G401 (cell line): Measurements from ENCODE around the gene MAST1. TPM values are rescaled to one million over a fixed set of nuclear protein-coding genes. Genes with fewer than 3 reads are reported as not detected.
"Not testable (repeated sequence)": the region's sequence is repeated elsewhere in the genome, so short reads cannot be mapped to it uniquely, and the experiment has no call there.

ENCODE experiments used
- DNase-seq: peaks from one replicate; pipeline ENCODE4 v3.0.0-alpha.2; 2015; ENCODE audit warnings: low spot score
- in situ Hi-C: cut with HindIII; loops from 2 replicates; pipeline ENCODE4 v1.10.0; 2016; ENCODE audit warnings: low sequenced_read_pairs, mixed read lengths
- total RNA-seq: library from RNA; depleted of rRNA; stranded (reverse); fragments of >200 nt; shearing (Covaris generic); gene quantifications from 2 replicates; pipeline ENCODE4 v1.2.3, GENCODE V29; 2014

Gene MAST1
- total RNA-seq, 1 experiment from 2014 or later = 22.6 TPM

- no peak for DNase-seq
- in situ Hi-C loops = no loop called here
Observed at GRCh38 chr19:12885749-12886650, 47.7 kb downstream of the MAST1 start.

- no peak for DNase-seq
- in situ Hi-C loops = no loop called here
Observed at GRCh38 chr19:12886651-12886968, 48.3 kb downstream of the MAST1 start.

- in situ Hi-C loops = no loop called here
- DNase-seq = no peak
Observed at GRCh38 chr19:12886969-12887747, 48.8 kb downstream of the MAST1 start, which contains the start of gene KLF1. Gene KLF1 (minus strand): TSS chr19:12887201. CDS start chr19:12887140, 61 bp downstream.

DNA sequence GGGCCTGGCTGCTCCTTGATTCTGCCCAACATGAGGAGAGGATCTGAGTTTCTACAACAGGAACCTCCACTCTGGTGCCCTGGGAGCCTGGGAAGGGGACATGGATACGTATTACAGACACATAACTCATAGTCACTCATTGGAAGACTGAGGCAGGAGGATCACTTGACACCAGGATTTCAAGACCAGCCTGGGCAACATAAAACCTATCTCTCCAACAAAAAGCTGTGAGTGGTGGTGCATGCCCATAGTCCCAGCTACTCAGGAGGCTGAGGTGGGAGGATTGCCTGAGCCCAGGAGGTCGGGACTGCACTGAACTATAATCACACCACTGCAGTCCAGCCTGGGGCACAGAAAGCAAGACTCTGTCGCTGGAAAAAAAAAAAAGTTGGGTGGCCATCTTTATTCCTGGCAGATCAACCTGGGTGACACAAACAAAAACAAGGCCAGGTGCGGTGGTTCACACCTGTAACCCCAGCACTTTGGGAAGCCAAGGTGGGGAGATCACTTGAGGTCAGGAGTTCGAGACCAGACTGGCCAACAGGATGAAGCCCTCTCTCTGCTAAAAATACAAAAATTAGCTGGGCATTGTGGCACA, 49.8 kb downstream of the MAST1 start:
- in situ Hi-C loops = no loop called here
- DNase-seq = no peak

GRCh38 chr19:12890299-12890786, 52.0 kb downstream of the MAST1 start:
- in situ Hi-C loops, DNase-seq: not testable (repeated sequence)

GRCh38 chr19:12890787-12891552, 52.7 kb downstream of the MAST1 start, which contains the start of gene GCDH:
Gene GCDH (plus strand): TSS chr19:12891160. CDS start chr19:12891305, 145 bp downstream.
- in situ Hi-C loops = no loop called here
- peak; percentile 100 for DNase-seq

DNA sequence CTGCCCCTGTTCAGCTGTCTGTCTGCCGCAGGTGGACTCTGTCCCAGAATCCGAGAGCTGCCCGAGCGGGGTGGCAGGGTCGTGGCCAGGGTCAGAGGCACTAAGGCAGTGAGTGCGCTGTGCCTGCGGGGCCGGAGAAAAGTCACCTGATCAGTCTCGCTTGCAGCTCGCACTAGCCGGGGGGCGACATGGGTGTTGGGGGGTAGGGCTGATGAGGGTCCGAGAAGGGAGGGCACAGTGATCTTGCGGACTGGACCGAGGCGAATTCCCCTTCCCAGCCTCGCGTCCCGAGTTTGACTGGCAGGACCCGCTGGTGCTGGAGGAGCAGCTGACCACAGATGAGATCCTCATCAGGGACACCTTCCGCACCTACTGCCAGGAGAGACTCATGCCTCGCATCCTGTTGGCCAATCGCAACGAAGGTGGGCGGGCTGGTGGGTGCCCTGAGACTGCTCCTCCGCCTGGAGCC, 53.3 kb downstream of the MAST1 start:
- in situ Hi-C loops = no loop called here
- no peak for DNase-seq

- in situ Hi-C loops = no loop called here
- no peak for DNase-seq
Observed at GRCh38 chr19:12893582-12893981, 55.3 kb downstream of the MAST1 start.

DNA sequence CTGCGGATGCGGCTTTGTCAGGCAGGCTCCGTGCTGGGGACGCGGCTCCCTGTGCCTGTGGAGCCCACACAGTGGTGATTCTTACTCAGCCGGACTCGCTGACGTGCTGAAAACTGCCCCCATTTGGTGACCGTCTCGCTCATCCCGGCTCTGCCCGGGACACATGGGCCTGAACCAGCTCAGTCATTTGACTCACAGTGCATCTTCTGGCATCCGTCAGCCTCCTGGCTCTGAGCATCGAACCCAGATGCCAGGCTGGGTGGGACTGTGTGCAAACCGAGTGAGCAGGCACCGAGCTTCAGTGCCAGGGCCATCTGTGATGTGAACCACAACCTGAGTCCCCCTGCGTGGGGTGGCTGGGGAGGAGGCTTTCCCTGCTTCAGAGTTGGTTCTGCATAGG, 58.1 kb downstream of the MAST1 start:
- peak; percentile 79 for DNase-seq

DNA sequence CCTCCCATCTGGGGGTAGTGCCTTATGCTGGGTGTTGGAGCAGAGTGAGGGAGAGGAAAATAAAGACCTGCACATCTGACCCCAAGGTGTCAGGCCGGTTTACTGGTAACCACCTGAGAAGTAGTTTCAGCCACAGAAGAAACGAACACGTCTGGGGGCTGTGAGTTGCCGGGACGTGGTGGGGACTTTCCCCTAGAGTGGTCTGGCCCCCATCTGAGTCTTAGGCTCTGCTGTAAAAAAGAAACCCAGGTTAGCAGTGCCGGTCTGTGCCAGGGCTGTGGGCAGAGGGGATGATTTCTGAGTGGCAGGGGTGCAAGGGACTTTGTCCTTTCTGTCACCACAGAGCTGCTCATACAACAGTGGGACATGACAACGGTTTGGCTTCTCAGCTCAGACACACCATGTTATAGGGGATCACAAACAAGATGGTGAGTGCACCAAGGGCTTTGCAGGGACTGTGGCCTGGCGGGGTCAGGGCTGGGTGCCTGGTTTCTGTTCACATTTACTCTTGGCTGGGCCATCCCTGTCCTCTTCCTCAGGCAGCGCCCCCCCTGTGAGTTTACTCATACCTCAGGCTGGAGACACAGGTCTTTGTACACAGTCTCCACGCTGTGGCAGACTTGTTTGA, 61.7 kb downstream of the MAST1 start:
- in situ Hi-C loops = loop anchor here (25.0 kb wide), 1 partner anchor 162 kb away; no protein-coding TSS in a partner anchor
- DNase-seq = no peak

More for the DNA sequence above, 58.1 kb downstream of the MAST1 start:
- in situ Hi-C loops = no loop called here

GRCh38 chr19:12907166-12907565, 68.9 kb downstream of the MAST1 start:
- in situ Hi-C loops = loop anchor here (25.0 kb wide), 1 partner anchor 155 kb away; no protein-coding TSS in a partner anchor
- DNase-seq = no peak

DNA sequence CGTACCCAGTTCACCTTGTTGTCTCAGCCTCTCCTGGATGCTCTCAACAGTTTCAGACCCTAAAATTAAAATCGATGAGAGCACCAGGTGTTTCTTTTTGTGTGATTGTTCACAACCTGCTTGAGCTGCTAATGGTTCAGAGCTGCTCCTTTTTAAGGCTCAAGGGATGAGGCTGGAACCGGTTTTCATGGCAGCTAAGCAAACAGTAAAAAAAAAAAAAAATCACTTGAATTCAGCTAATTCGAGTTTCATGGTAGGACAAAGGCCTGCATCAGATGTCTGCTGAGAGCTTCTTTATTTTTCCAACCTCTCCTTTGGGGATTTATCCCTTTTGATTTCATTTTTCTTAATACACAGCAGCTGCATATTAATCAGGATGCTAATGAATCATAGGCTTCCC, 74.3 kb downstream of the MAST1 start:
- no peak for DNase-seq
- in situ Hi-C loops = loop anchor here (25.0 kb wide), 1 partner anchor 150 kb away; no protein-coding TSS in a partner anchor

DNA sequence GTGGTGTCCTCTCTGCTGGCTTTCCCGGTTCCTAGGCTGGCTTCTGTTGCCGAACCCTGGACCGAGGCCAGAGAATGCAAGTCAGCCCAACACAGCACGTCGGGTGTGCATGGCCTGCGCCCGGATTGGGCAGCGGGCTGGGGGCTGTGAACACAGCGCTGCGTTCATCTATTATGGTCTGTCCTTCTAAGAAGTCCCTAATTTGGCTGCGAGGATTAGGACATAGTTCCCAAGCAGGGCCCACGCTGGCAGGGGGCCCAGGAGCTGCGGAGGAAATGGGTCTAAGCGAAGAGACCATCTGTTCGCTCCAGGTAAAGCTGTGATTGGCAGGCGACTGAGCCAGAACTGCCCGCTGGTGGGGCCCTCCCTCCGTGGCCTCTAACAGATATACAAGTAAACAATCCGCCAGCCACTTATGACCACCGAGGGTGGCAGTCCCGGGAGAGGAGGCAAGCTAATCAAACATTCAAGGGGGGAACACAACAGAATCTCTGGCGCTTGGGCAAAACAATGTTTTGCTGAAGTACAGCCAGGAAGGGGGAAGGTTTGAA, 74.8 kb downstream of the MAST1 start:
- peak; percentile 98 for DNase-seq
- in situ Hi-C loops = loop anchor here (25.0 kb wide), 1 partner anchor 149 kb away; no protein-coding TSS in a partner anchor

DNA sequence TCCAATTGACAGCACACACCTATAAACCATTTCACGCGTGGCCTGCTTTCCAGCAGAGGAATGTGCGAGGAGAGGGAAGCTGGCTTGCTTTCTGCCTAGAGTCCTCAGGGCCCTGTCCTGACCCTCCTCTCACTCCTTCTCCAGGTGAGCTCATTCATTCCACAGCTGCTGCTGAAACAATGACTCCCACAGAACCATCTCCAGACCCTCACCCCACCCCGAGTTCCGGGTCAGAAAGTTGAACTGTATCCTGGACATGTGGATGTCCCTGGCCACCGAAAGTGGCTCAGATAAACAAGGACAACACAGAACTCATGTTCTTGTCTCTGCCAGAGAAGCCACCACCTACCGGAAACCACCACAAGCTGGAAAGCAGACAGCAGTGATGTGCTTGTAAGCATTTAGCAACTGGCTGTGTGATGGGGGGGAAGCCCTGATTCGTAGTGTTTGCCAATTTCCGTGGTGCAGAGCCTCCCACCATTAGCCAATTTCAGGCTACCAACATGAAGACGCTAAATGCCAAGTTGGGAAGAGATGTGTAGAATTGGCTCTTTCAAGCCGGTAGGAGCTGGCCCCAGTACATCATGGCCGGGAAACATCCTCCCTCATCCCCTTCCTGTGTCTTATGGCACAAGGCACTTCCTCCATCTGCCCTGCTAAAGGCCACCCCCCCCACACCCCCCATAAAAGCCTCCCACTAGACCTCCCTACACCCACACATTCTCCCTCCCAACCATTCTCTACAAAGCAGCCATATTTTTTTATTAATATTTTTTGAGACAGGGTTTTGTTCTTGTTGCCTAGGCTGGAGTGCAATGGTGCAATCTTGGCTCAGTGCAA, 75.8 kb downstream of the MAST1 start:
- no peak for DNase-seq
- in situ Hi-C loops = loop anchor here (25.0 kb wide), 1 partner anchor 148 kb away; no protein-coding TSS in a partner anchor

DNA sequence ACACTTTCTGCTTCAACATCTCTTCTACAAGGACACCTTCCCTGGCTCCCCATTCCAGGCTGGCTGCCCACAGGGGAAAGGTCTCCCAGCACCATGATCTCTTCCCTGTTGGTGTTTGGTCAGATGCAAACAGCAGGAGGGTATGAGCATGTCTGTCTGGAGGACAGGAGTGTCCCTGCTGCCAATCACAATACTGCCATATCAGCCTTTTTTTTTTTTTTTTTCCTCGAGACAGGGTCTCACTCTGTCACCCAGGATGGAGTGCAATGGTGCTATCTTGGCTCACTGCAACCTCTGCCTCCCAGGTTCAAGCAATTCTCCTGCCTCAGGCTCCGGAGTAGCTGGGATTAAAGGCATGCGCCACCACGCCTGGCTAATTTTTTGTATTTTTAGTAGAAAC, 77.5 kb downstream of the MAST1 start:
- DNase-seq = not testable (repeated sequence)
- in situ Hi-C loops = loop anchor here (25.0 kb wide), 1 partner anchor 146 kb away; no protein-coding TSS in a partner anchor

GRCh38 chr19:12918253-12918652, 79.9 kb downstream of the MAST1 start:
- in situ Hi-C loops = loop anchor here (25.0 kb wide), 1 partner anchor 144 kb away; no protein-coding TSS in a partner anchor
- DNase-seq = no peak

- DNase-seq = no peak
- in situ Hi-C loops = loop anchor here (25.0 kb wide), 1 partner anchor 141 kb away; no protein-coding TSS in a partner anchor
Observed at GRCh38 chr19:12921047-12921446, 82.7 kb downstream of the MAST1 start.
